ENCODE data around the gene PIK3C2A. TPM values are rescaled to one million over a fixed set of nuclear protein-coding genes. Genes with fewer than 3 reads are reported as not detected.

Gene PIK3C2A
- total and polyA plus RNA-seq, 10 of the 15 experiments (the other 5 are each of a cell fraction or from before 2014, with no cell fraction given): 1.6 to 20.6 (median 9.1) TPM

- Histone ChIP-seq H3K9ac (ENCODE audit: control insufficient read depth, insufficient read depth, low read length) (no peak overlapping the region), H3K4me2 (ENCODE audit: control insufficient read depth, insufficient read depth) (no peak overlapping the region), H3K27ac (ENCODE audit: control insufficient read depth, insufficient read depth) (no peak overlapping the region), H2AFZ (ENCODE audit: control insufficient read depth, low read depth, low read length) (no peak overlapping the region), H3K9me3 (replicated peaks; ENCODE audit: control insufficient read depth, insufficient read depth, low read length) (no peaks in the 10 kb centered on the region), H3K79me2 (ENCODE audit: control insufficient read depth, insufficient read depth, low read length) (no peaks in the 10 kb centered on the region; the same call in 1 of the 2 replicates), H4K20me1 (ENCODE audit: control insufficient read depth, insufficient read depth) (no peaks in the 10 kb centered on the region), H3K36me3 (ENCODE audit: control insufficient read depth in 2 of 2, insufficient read depth in 2 of 2, low read length in 1 of 2) (no peaks in the 10 kb centered on the region), H3K4me1 (ENCODE audit: control insufficient read depth, insufficient read depth, low read length) (no peaks in the 10 kb centered on the region), H3K27me3 (replicated peaks in 1 of 2; ENCODE audit: control insufficient read depth in 2 of 2, insufficient read depth in 2 of 2, low read length in 1 of 2) (no peaks in the 10 kb centered on the region), H3K4me3 (no peak overlapping the region)
- CTCF ChIA-PET: no interaction called here
- no peak for DNase-seq (ENCODE audit: low read depth, low spot score)
- 70% methylated on average over 2 of the region's 2 CpGs for WGBS (ENCODE audit: insufficient coverage, insufficient replicate concordance, low lambda C conversion rate, missing lambda C conversion rate)
- FAIRE-seq: no peak
- POLR2A ChIA-PET: interaction anchor here (0.9 kb wide), 1 partner anchor 22 kb away, joined by 3 read pairs; no protein-coding TSS in a partner anchor
- TF ChIP-seq SMAD5 (IDR thresholded peaks at IDR 0.05; ENCODE audit: low read depth) (no peak), EGR1 (IDR thresholded peaks at IDR 0.05; ENCODE audit: borderline replicate concordance in 1 of 2, low read depth in 2 of 2, low read length in 2 of 2) (no peak), SRF (IDR thresholded peaks at IDR 0.05; ENCODE audit: low read depth in 2 of 2, low read length in 2 of 2) (no peak), YBX1 (IDR thresholded peaks at IDR 0.05) (no peak), CREM (IDR thresholded peaks at IDR 0.05; ENCODE audit: low read depth) (no peak), HDAC6 (IDR thresholded peaks at IDR 0.05; ENCODE audit: unreplicated experiment) (no peak), REST (IDR thresholded peaks at IDR 0.05; ENCODE audit: low read depth, low read length) (no peak), ZNF384 (IDR thresholded peaks at IDR 0.05; ENCODE audit: borderline replicate concordance, low read depth, low read length) (no peak), SUZ12 (IDR thresholded peaks at IDR 0.05; ENCODE audit: unreplicated experiment) (no peak), RELA (IDR thresholded peaks at IDR 0.05; ENCODE audit: borderline replicate concordance, partially characterized antibody) (no peak), STAT1 (conservative IDR thresholded peaks at IDR 0.05) (no peak)
- no TSS peak for BruUV-seq (replicated peaks)
- RAD21 ChIA-PET (ENCODE audit: unreplicated experiment): no interaction called here
- SMC1A ChIA-PET (ENCODE audit: uncharacterized antibody, unreplicated experiment): interaction anchor here (0.8 kb wide), 1 partner anchor 32 kb away, joined by 3 read pairs; no protein-coding TSS in a partner anchor
- in situ Hi-C loops (cut with MboI) (no loop called here), intact Hi-C loops (cut with micrococcal nuclease; ENCODE audit: unreplicated experiment) (no loop called here)
- no peak for ATAC-seq
Measured at GRCh38 chr11:17173332-17173731, 34.5 kb downstream of the PIK3C2A start.

Measured in GM12878 (cell line).